Tibial nerve (tissue), 3 donors: ENCODE results near the gene CTNND2.

ENCODE experiments used
- POLR2A ChIP-seq, 2 donors: fragments of 450-650 bp; IDR thresholded peaks; one replicate each; pipeline ENCODE4 v1.6.1; 2017; ENCODE audit warnings: antibody characterized with exemption in 2 of 2, mild to moderate bottlenecking in 2 of 2, moderate library complexity in 2 of 2
- TF ChIP-seq, protein P1 (sequence below), 5 experiments: fragments of 200-600 bp in 3 of 5; fragments of 450-650 bp in 2 of 5; sonication (generic) in 3 of 5; IDR thresholded peaks; one replicate each; pipeline ENCODE4 v1.5.1; 2016 to 2019; ENCODE audit warnings: antibody characterized with exemption in 5 of 5, mild to moderate bottlenecking in 3 of 5, moderate library complexity in 2 of 5

GRCh38 chr5:11854936-11855335, 49.3 kb downstream of the CTNND2 start:
- TF ChIP-seq, protein P1, sequence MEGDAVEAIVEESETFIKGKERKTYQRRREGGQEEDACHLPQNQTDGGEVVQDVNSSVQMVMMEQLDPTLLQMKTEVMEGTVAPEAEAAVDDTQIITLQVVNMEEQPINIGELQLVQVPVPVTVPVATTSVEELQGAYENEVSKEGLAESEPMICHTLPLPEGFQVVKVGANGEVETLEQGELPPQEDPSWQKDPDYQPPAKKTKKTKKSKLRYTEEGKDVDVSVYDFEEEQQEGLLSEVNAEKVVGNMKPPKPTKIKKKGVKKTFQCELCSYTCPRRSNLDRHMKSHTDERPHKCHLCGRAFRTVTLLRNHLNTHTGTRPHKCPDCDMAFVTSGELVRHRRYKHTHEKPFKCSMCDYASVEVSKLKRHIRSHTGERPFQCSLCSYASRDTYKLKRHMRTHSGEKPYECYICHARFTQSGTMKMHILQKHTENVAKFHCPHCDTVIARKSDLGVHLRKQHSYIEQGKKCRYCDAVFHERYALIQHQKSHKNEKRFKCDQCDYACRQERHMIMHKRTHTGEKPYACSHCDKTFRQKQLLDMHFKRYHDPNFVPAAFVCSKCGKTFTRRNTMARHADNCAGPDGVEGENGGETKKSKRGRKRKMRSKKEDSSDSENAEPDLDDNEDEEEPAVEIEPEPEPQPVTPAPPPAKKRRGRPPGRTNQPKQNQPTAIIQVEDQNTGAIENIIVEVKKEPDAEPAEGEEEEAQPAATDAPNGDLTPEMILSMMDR (IDR thresholded peaks at IDR 0.05), result no peak
- TF ChIP-seq POLR2A (IDR thresholded peaks at IDR 0.05), result no peak
